Pancreas (tissue), 10 donors: ENCODE results near the gene ATPAF2. TPM values are rescaled to one million over a fixed set of nuclear protein-coding genes. Genes with fewer than 3 reads are reported as not detected.

Source experiments
- ATAC-seq, 4 donors: fragments of 200-7000 bp; cut with Tn5 transposase; one replicate each; pipeline versions ENCODE4 v1.8.0 to v1.9.1; 2020; ENCODE audit warnings: mild to moderate bottlenecking in 4 of 4, moderate library complexity in 4 of 4
- DNase-seq, 6 donors: peaks; one replicate each; pipeline ENCODE4 v3.0.0-alpha.2; 2020
- FAIRE-seq: peaks from 2 replicates; lab custom pipeline; 2012; peaks lifted over from hg19 to GRCh38; lab: Jason Lieb, UNC
- H3K27ac ChIP-seq, 4 donors: fragments of 200-600 bp; sonication (generic); 1 replicate in 3 of 4; 2 replicates in 1 of 4; pipeline versions ENCODE4 v1.5.0 to v1.8.0; 2020
- H3K27me3 ChIP-seq, 4 donors: fragments of 200-600 bp; one replicate each; pipeline ENCODE4 v1.8.0; 2021
- H3K36me3 ChIP-seq, 3 donors: fragments of 200-600 bp; sonication (generic) in 1 of 3; one replicate each; pipeline versions ENCODE4 v1.5.0 to v1.8.0; 2020 to 2021
- H3K4me1 ChIP-seq, 3 donors: fragments of 200-600 bp; one replicate each; pipeline ENCODE4 v1.8.0; 2021
- H3K4me3 ChIP-seq, 4 donors: fragments of 200-600 bp; sonication (generic) in 2 of 4; one replicate each; pipeline versions ENCODE4 v1.5.0 to v1.8.0; 2020 to 2021
- H3K9me3 ChIP-seq, 4 donors: fragments of 200-600 bp; one replicate each; pipeline ENCODE4 v1.8.0; 2021
- WGBS, 2 donors: extraction: QIAGEN DNeasy Blood & Tissue Kit; methylation state at CpG; one replicate each; pipeline ENCODE4 v1.1.7; 2013; 5-methylcytosine and 5-hydroxymethylcytosine counted together
- intact Hi-C, 3 donors: fragments of 100-400 bp; cut with DNase I; formaldehyde crosslinking; loops; one replicate each; pipeline versions ENCODE4 v1.11.1 to v1.14.2; 2022
- polyA plus RNA-seq, 2 donors: library from polyadenylated mRNA; stranded (reverse); fragments of 200-250 nt; gene quantifications; one replicate each; pipeline ENCODE4 v1.2.3, GENCODE V29; 2013
- total RNA-seq, 6 donors: library from RNA; stranded (reverse); fragmentation: NEBNext Ultra II Directional in 4 of 6; extraction: Animal tissue kit (Norgen Biotek cat#: 25700) in 4 of 6; gene quantifications; one replicate each; pipeline versions ENCODE4 v1.2.1 to v1.2.4, GENCODE V29; 2021 to 2023
- TF ChIP-seq, protein P1 (sequence below), 4 donors: fragments of 200-600 bp; sonication (generic) in 3 of 4; IDR thresholded peaks; one replicate each; pipeline versions ENCODE4 v1.5.0 to v1.8.0; 2021; ENCODE audit warnings: antibody characterized with exemption in 4 of 4
- donor health status: healthy with polysubstance abuse.
- donor health status: DM: no; HTN: no; CAD: no; lungs with moderate emphysema.
- donor health status: DM: no; HTN: no; CAD: no.
- donor health status: control.
- donor health status: control.
- donor health status: Bipolar disorder and iron deficiency.
- donor health status: DM: yes; HTN: yes; CAD: no.
- donor health status: DM: no; HTN: no; CAD: no.
- donor health status: DM: no; HTN: no; CAD: no.
- donor health status: DM: yes; HTN: yes; CAD: no.

The ATPAF2 gene
- total and polyA plus RNA-seq, 8 donors = 7.3 to 18.4 (median 12.1) TPM

DNA sequence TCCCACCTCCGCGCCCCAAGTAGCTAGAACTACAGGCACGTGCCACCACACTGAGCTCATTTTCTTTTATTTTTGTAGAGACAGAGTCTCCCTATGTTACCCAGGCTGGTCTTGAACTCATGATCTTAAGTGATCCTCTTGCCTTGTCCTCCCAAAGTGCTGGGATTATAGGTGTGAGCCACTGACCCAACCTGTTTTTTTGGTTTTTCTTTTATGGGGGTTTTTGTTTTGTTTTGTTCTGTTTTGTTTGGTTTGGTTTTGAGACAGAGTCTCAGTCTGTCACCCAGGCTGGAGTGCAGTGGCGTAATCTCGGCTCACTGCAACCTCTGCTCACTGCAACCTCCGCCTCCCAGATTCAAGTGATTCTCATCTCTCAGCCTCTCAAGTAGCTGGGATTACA, 16.6 kb upstream of the ATPAF2 start:
- FAIRE-seq = no peak
- no peaks in the 10 kb centered on the region for H3K27me3 ChIP-seq
- DNase-seq = no peak
- ATAC-seq = no peak
- no peak overlapping the region for H3K4me3 ChIP-seq
- no peaks in the 10 kb centered on the region for H3K4me1 ChIP-seq
- WGBS, 2 donors = 95 to 96% methylated on average over 6 of the region's 6 CpGs
- TF ChIP-seq, protein P1, sequence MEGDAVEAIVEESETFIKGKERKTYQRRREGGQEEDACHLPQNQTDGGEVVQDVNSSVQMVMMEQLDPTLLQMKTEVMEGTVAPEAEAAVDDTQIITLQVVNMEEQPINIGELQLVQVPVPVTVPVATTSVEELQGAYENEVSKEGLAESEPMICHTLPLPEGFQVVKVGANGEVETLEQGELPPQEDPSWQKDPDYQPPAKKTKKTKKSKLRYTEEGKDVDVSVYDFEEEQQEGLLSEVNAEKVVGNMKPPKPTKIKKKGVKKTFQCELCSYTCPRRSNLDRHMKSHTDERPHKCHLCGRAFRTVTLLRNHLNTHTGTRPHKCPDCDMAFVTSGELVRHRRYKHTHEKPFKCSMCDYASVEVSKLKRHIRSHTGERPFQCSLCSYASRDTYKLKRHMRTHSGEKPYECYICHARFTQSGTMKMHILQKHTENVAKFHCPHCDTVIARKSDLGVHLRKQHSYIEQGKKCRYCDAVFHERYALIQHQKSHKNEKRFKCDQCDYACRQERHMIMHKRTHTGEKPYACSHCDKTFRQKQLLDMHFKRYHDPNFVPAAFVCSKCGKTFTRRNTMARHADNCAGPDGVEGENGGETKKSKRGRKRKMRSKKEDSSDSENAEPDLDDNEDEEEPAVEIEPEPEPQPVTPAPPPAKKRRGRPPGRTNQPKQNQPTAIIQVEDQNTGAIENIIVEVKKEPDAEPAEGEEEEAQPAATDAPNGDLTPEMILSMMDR (IDR thresholded peaks at IDR 0.05) = no peak
- intact Hi-C loops = no loop called here
- H3K9me3 ChIP-seq = no peaks in the 10 kb centered on the region
- H3K27ac ChIP-seq = no peak overlapping the region
- H3K36me3 ChIP-seq = peaks cover 0 to 15% (median 3%) of the 10 kb centered on the region in 3 donors

DNA sequence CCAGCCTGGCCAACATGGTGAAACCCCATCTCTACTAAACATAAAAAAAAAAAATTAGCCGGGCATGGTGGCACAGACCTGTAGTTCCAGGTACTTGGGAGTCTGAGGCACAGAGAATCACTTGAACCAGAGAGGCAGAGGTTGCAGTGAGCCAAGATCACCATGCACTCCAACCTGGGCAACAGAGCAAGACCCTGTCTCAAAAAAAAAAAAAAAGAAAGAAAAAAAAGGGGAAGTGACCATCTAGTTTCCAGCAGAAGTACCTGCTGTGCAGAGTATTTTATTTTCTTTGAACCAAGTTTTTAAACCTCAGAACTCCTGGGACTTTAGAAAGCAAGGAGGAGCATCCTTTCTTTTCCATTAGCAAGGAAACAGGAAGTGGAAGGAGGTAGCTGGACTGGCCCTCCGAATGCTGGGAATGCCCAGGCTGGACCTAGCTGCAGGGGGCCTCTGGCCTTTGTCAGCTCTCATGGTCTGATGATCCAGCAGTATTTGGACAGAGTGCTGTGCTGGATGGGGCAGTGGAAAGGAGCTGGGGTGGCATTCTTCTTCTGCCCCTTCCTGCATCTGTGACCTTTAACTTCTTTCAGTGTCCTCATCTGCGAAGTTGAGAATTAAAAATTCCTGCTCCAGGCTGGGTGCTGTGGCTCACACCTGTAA, 6.9 kb upstream of the ATPAF2 start:
- intact Hi-C loops = loop anchor here in 1 of 3 donors (10.0 kb wide), 1 partner anchor 361 kb away; the partner anchor contains the start of gene RAI1
- FAIRE-seq = no peak
- no peaks in the 10 kb centered on the region for H3K9me3 ChIP-seq
- TF ChIP-seq, protein P1 (IDR thresholded peaks at IDR 0.05) = no peak
- peaks cover 0 to 22% (median 5%) of the 10 kb centered on the region in 3 donors for H3K4me1 ChIP-seq
- no peak overlapping the region for H3K4me3 ChIP-seq
- H3K27me3 ChIP-seq = no peaks in the 10 kb centered on the region
- no peak for ATAC-seq
- H3K27ac ChIP-seq = no peak overlapping the region
- H3K36me3 ChIP-seq = peaks cover 0 to 4% (median 0%) of the 10 kb centered on the region in 3 donors
- WGBS, 2 donors = 84 to 87% methylated on average over 3 of the region's 3 CpGs
- DNase-seq = no peak

DNA sequence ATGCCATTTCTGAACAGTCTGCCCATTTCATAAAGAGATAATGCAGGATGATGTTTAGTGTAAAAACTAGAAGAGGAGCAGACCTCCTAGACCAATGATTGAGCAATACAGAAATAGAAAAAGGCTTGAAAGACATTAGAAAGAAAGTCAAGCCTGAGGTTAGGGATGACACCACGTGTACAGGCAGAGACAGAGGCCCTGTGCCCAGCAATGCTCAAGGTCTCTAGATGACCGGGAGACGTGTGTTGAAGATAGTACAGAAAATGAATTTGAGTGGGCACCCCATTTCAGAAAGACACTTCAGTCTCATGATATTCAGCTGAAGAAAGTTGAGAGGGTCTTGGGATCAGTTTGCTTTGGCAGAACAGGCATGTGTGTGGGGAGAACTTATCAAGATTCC, 5.6 kb upstream of the ATPAF2 start:
- no peak overlapping the region for H3K4me3 ChIP-seq
- H3K27me3 ChIP-seq = no peaks in the 10 kb centered on the region
- H3K27ac ChIP-seq = no peak overlapping the region
- 74 to 78% methylated on average over 3 of the region's 3 CpGs for WGBS, 2 donors
- no peaks in the 10 kb centered on the region for H3K9me3 ChIP-seq
- FAIRE-seq (no peak), DNase-seq (no peak), ATAC-seq (no peak)
- intact Hi-C loops = loop anchor here in 1 of 3 donors (10.0 kb wide), 1 partner anchor 360 kb away; the partner anchor contains the start of gene RAI1
- peaks cover 0 to 4% (median 0%) of the 10 kb centered on the region in 3 donors for H3K36me3 ChIP-seq
- TF ChIP-seq, protein P1 (IDR thresholded peaks at IDR 0.05) = no peak
- peaks cover 0 to 30% (median 11%) of the 10 kb centered on the region in 3 donors for H3K4me1 ChIP-seq

DNA sequence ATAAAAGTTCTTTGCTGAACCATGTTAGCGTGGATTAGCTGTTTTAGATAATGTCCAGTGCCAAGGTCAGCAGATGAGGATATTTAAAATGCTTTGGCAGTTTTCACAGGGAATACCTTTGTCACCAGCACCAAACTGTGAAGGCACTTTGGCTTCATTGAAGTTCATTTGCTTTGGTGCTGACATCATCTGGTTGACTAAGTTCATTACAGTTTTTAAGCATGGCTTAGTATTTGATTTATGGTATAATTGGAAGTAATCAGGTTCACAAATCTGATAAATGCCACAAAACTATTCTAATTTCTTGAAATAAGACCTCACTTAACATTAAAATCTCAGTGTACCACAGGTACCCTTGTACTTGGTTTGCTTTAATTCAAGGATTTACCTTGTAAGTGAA, 4.5 kb upstream of the ATPAF2 start:
- H3K27me3 ChIP-seq = no peaks in the 10 kb centered on the region
- ATAC-seq (no peak), FAIRE-seq (no peak), DNase-seq (no peak)
- intact Hi-C loops = loop anchor here in 1 of 3 donors (10.0 kb wide), 1 partner anchor 359 kb away; the partner anchor contains the start of gene RAI1
- 9 to 11% methylated on average over 1 of the region's 1 CpG for WGBS, 2 donors
- no peak overlapping the region for H3K27ac ChIP-seq
- H3K4me3 ChIP-seq = no peak overlapping the region
- TF ChIP-seq, protein P1 (IDR thresholded peaks at IDR 0.05) = no peak
- no peaks in the 10 kb centered on the region for H3K9me3 ChIP-seq
- peaks cover 0 to 4% (median 0%) of the 10 kb centered on the region in 3 donors for H3K36me3 ChIP-seq
- peaks cover 0 to 30% (median 11%) of the 10 kb centered on the region in 3 donors for H3K4me1 ChIP-seq

DNA sequence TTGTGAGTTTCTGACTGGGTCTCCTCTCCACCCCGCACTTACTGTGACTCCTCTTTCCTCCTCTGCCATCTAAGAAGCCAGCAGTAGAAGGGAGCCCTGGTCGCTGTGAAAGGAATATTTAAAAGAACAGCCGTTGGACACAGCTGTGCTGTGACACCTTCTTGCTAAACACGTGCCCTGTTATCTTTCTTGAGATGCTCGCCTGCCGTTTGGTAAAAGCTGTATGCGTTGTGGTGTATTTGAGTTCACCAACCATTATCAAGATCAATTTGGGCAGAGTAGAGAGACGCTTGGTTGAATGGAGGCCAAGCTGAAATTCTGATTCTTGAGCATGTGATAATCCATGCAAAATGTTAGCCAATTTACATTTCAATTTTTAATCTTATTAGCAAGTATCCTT, 4.0 kb upstream of the ATPAF2 start:
- DNase-seq (no peak), FAIRE-seq (no peak), ATAC-seq (no peak)
- H3K4me1 ChIP-seq = peaks cover 0 to 35% (median 11%) of the 10 kb centered on the region in 3 donors
- no peak overlapping the region for H3K27ac ChIP-seq
- no peak overlapping the region for H3K4me3 ChIP-seq
- intact Hi-C loops = loop anchor here in 1 of 3 donors (10.0 kb wide), 1 partner anchor 358 kb away; the partner anchor contains the start of gene RAI1
- WGBS, 2 donors = 50% methylated on average over 8 of the region's 8 CpGs
- peaks cover 0 to 4% (median 0%) of the 10 kb centered on the region in 3 donors for H3K36me3 ChIP-seq
- H3K27me3 ChIP-seq = no peaks in the 10 kb centered on the region
- H3K9me3 ChIP-seq = no peaks in the 10 kb centered on the region
- TF ChIP-seq, protein P1 (IDR thresholded peaks at IDR 0.05) = no peak
